Measurements from ENCODE around the gene LPAR5. TPM values are rescaled to one million over a fixed set of nuclear protein-coding genes. Genes with fewer than 3 reads are reported as not detected.
A peak's percentile ranks its signal among the peaks of the same experiment; 100 is the strongest.

LPAR5 gene
- total RNA-seq, 1 experiment from 2014 or later, result not detected

DNA sequence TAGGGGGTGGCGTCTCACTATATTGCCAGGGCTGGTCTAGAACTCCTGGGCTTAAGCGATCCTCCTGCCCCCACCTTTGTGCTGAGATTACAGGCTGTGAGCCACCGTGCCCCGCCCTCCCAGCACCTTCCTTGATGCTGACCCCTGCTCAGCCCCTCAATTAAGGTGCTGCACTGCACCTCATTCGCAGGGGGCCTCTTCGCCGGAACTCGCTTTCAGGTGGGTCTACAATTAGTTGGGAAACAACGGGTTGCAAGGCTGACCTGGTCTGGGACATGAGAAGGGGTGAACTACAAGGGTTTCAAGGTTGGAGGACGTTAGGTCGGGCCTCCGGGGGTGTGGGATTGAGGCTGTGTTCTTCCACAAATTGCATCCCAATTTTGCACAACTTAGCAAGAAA lies 66.4 kb downstream of the LPAR5 start:
- intact Hi-C loops (cut with micrococcal nuclease; ENCODE audit: unreplicated experiment) (no loop called here), in situ Hi-C loops (cut with HindIII; ENCODE audit: low pct_unique_long_range_greater_than_20kb, low sequenced_read_pairs) (no loop called here)
- ATAC-seq (no peak), DNase-seq (ENCODE audit: low read depth, low spot score) (no peak)
- BruUV-seq (replicated peaks), result no TSS peak
- H3K9me3 ChIP-seq (ENCODE audit: control insufficient read depth, insufficient read depth, low read depth, low read length), result no peaks in the 10 kb centered on the region
- H3K36me3 ChIP-seq (ENCODE audit: control insufficient read depth, insufficient read depth, low read length), result peaks cover 22% of the 10 kb centered on the region
- peak overlapping the region; percentile 49; the same call in 1 of the 2 replicates for H3K27ac ChIP-seq (ENCODE audit: low read length)
- H3K27me3 ChIP-seq (ENCODE audit: control insufficient read depth, insufficient read depth, low read length), result no peaks in the 10 kb centered on the region
- CTCF ChIA-PET, result no interaction called here
- POLR2A ChIA-PET, result no interaction called here
- peaks cover 11% of the 10 kb centered on the region for H3K4me1 ChIP-seq (ENCODE audit: control insufficient read depth, insufficient read depth, low read length)
- no peak for TF ChIP-seq CTCF (IDR thresholded peaks at IDR 0.05)
- TF ChIP-seq POLR2AphosphoS5 (IDR thresholded peaks at IDR 0.05; ENCODE audit: low read depth, low read length), result no peak
- no peak for TF ChIP-seq REST (IDR thresholded peaks at IDR 0.05; ENCODE audit: insufficient read depth in 1 of 2, low read depth in 2 of 2, low read length in 1 of 2)
- TF ChIP-seq TCF7L2 (IDR thresholded peaks at IDR 0.05; ENCODE audit: low read depth, low read length), result no peak
- no peak for TF ChIP-seq SIN3A (IDR thresholded peaks at IDR 0.05; ENCODE audit: borderline replicate concordance, insufficient read depth, low read depth, low read length)
- H3K4me3 ChIP-seq (ENCODE audit: low read depth in 2 of 2, low read length in 2 of 2), result peak overlapping the region in 1 of 2 experiments; percentile 78; a peak in 3 of 4 replicates

Other genes with a start within 250 kb of the LPAR5 start
- gene CD27, start 191.0 kb downstream of the LPAR5 start, total RNA-seq (2021; ENCODE audit: unreplicated experiment), result 0.23 TPM
- gene TAPBPL, start 183.9 kb downstream of the LPAR5 start, total RNA-seq (2021; ENCODE audit: unreplicated experiment), result 7.8 TPM
- 11.2 TPM for gene VAMP1, start 165.3 kb downstream of the LPAR5 start, total RNA-seq (2021; ENCODE audit: unreplicated experiment)
- 194 TPM for gene MRPL51, start 142.7 kb downstream of the LPAR5 start, total RNA-seq (2021; ENCODE audit: unreplicated experiment)
- 80.3 TPM for gene NCAPD2, start 141.9 kb downstream of the LPAR5 start, total RNA-seq (2021; ENCODE audit: unreplicated experiment)
- gene GAPDH, start 101.4 kb downstream of the LPAR5 start, total RNA-seq (2021; ENCODE audit: unreplicated experiment), result 2,912 TPM
- 0.36 TPM for gene IFFO1, start 79.9 kb downstream of the LPAR5 start, total RNA-seq (2021; ENCODE audit: unreplicated experiment)
- gene NOP2, start 67.7 kb downstream of the LPAR5 start, total RNA-seq (2021; ENCODE audit: unreplicated experiment), result 90.3 TPM
- 123 TPM for gene CHD4, start 28.6 kb downstream of the LPAR5 start, total RNA-seq (2021; ENCODE audit: unreplicated experiment)
- 0.54 TPM for gene ACRBP, start 11.5 kb upstream of the LPAR5 start, total RNA-seq (2021; ENCODE audit: unreplicated experiment)
- gene ING4, start 27.2 kb upstream of the LPAR5 start, total RNA-seq (2021; ENCODE audit: unreplicated experiment), result 11.4 TPM
- 54.3 TPM for gene ZNF384, start 53.4 kb upstream of the LPAR5 start, total RNA-seq (2021; ENCODE audit: unreplicated experiment)
- 0.13 TPM for gene PIANP, start 64.9 kb upstream of the LPAR5 start, total RNA-seq (2021; ENCODE audit: unreplicated experiment)
- gene COPS7A, start 88.1 kb upstream of the LPAR5 start, total RNA-seq (2021; ENCODE audit: unreplicated experiment), result 37.5 TPM
- gene MLF2, start 117.2 kb upstream of the LPAR5 start, total RNA-seq (2021; ENCODE audit: unreplicated experiment), result 175 TPM
- gene PTMS, start 130.4 kb upstream of the LPAR5 start, total RNA-seq (2021; ENCODE audit: unreplicated experiment), result 395 TPM
- gene LAG3, start 136.6 kb upstream of the LPAR5 start, total RNA-seq (2021; ENCODE audit: unreplicated experiment), result 2.7 TPM
- gene CD4, start 153.6 kb upstream of the LPAR5 start, total RNA-seq (2021; ENCODE audit: unreplicated experiment), result 0.23 TPM
- 1.3 TPM for gene GPR162, start 185.9 kb upstream of the LPAR5 start, total RNA-seq (2021; ENCODE audit: unreplicated experiment)
- gene P3H3, start 192.4 kb upstream of the LPAR5 start, total RNA-seq (2021; ENCODE audit: unreplicated experiment), result 11.0 TPM
- 0.21 TPM for gene GNB3, start 205.0 kb upstream of the LPAR5 start, total RNA-seq (2021; ENCODE audit: unreplicated experiment)
- gene CDCA3, start 215.3 kb upstream of the LPAR5 start, total RNA-seq (2021; ENCODE audit: unreplicated experiment), result 59.0 TPM
- 104 TPM for gene USP5, start 216.2 kb upstream of the LPAR5 start, total RNA-seq (2021; ENCODE audit: unreplicated experiment)
- 693 TPM for gene TPI1, start 231.6 kb upstream of the LPAR5 start, total RNA-seq (2021; ENCODE audit: unreplicated experiment)
- gene SPSB2, start 237.3 kb upstream of the LPAR5 start, total RNA-seq (2021; ENCODE audit: unreplicated experiment), result 11.6 TPM